Trophoblast cell (in vitro differentiated cells and primary cell): ENCODE results near the gene PTRH1. TPM values are rescaled to one million over a fixed set of nuclear protein-coding genes. Genes with fewer than 3 reads are reported as not detected.

Experiments
- DNase-seq, 2 donors: peaks; one replicate each; pipeline ENCODE4 v3.0.0-alpha.2; 2016
- H2AFZ ChIP-seq: 2 replicates; pipeline ENCODE4 v1.6.1; 2013; ENCODE audit warnings: low read length, moderate library complexity, mild to moderate bottlenecking; ENCODE audit not compliant: insufficient read depth, poor library complexity
- H2AK5ac ChIP-seq: 2 replicates; pipeline ENCODE4 v1.6.1; 2013; ENCODE audit warnings: mild to moderate bottlenecking, low read length
- H2BK120ac ChIP-seq: 2 replicates; pipeline ENCODE4 v1.6.1; 2013; ENCODE audit warnings: low read length, mild to moderate bottlenecking, moderate library complexity; ENCODE audit not compliant: insufficient read depth, poor library complexity
- H2BK12ac ChIP-seq: 2 replicates; pipeline ENCODE4 v1.6.1; 2013; ENCODE audit warnings: mild to moderate bottlenecking, low read length, moderate library complexity
- H2BK5ac ChIP-seq: 2 replicates; pipeline ENCODE4 v1.6.1; 2013; ENCODE audit warnings: low read length, low read depth, moderate library complexity, mild to moderate bottlenecking; ENCODE audit not compliant: poor library complexity
- H3K14ac ChIP-seq: 2 replicates; pipeline ENCODE4 v1.6.1; 2013; ENCODE audit warnings: mild to moderate bottlenecking, low read length
- H3K18ac ChIP-seq: 2 replicates; pipeline ENCODE4 v1.6.1; 2013; ENCODE audit warnings: mild to moderate bottlenecking, low read length
- H3K23ac ChIP-seq: 2 replicates; pipeline ENCODE4 v1.6.1; 2013; ENCODE audit warnings: low read length
- H3K27ac ChIP-seq: 2 replicates; pipeline ENCODE4 v1.5.1; 2013; ENCODE audit warnings: low read depth, mild to moderate bottlenecking, inconsistent platforms, low read length, moderate library complexity
- H3K27me3 ChIP-seq: 2 replicates; pipeline ENCODE4 v1.6.1; 2013; ENCODE audit warnings: inconsistent platforms, mild to moderate bottlenecking, low read length, moderate library complexity; ENCODE audit not compliant: insufficient read depth
- H3K36me3 ChIP-seq, 2 experiments: 1 replicate in 1 of 2; 2 replicates in 1 of 2; pipeline ENCODE4 v1.6.1; 2013; ENCODE audit warnings: low read length in 2 of 2, mild to moderate bottlenecking in 2 of 2, moderate library complexity in 1 of 2; ENCODE audit not compliant: insufficient read depth in 2 of 2, control insufficient read depth in 1 of 2
- H3K4ac ChIP-seq: 2 replicates; pipeline ENCODE4 v1.6.1; 2013; ENCODE audit warnings: low read depth, mild to moderate bottlenecking, low read length, moderate library complexity
- H3K4me1 ChIP-seq, 2 experiments: 1 replicate in 1 of 2; 2 replicates in 1 of 2; pipeline ENCODE4 v1.6.1; 2013; ENCODE audit warnings: low read length in 2 of 2, mild to moderate bottlenecking in 2 of 2, moderate library complexity in 1 of 2; ENCODE audit not compliant: insufficient read depth in 2 of 2, control insufficient read depth in 1 of 2
- H3K4me2 ChIP-seq: 2 replicates; pipeline ENCODE4 v1.6.1; 2013; ENCODE audit warnings: inconsistent platforms, mild to moderate bottlenecking, low read length, moderate library complexity
- H3K4me3 ChIP-seq: 2 replicates; pipeline ENCODE4 v1.5.1; 2013; ENCODE audit warnings: mild to moderate bottlenecking, low read depth, low read length, inconsistent platforms
- H3K79me1 ChIP-seq: one replicate; pipeline ENCODE4 v1.6.1; 2013; ENCODE audit warnings: low read length
- H3K79me2 ChIP-seq: 2 replicates; pipeline ENCODE4 v1.6.1; 2013; ENCODE audit warnings: low read length, mild to moderate bottlenecking; ENCODE audit not compliant: control insufficient read depth, insufficient read depth, poor library complexity
- H3K9ac ChIP-seq: 2 replicates; pipeline ENCODE4 v1.6.1; 2013; ENCODE audit warnings: mild to moderate bottlenecking, low read length
- H3K9me3 ChIP-seq: 2 replicates; pipeline ENCODE4 v1.6.1; 2013; ENCODE audit warnings: low read depth, mild to moderate bottlenecking, control low read depth, inconsistent platforms, low read length; ENCODE audit not compliant: insufficient read depth
- H4K12ac ChIP-seq: 2 replicates; pipeline ENCODE4 v1.6.1; 2013; ENCODE audit warnings: low read depth, mild to moderate bottlenecking, low read length, moderate library complexity
- H4K8ac ChIP-seq: 2 replicates; pipeline ENCODE4 v1.6.1; 2013; ENCODE audit warnings: low read depth, mild to moderate bottlenecking, low read length, moderate library complexity
- H4K91ac ChIP-seq: one replicate; pipeline ENCODE4 v1.6.1; 2013; ENCODE audit warnings: low read depth, mild to moderate bottlenecking, low read length, moderate library complexity
- WGBS: extraction: QIAGEN DNeasy Blood & Tissue Kit; methylation state at CpG from one replicate; pipeline ENCODE4 v1.1.7; 2013; ENCODE audit warnings: missing lambda C conversion rate; ENCODE audit not compliant: insufficient read length, insufficient coverage; ENCODE audit errors: extremely low coverage; 5-methylcytosine and 5-hydroxymethylcytosine counted together
- polyA plus RNA-seq: library from polyadenylated mRNA; stranded (reverse); fragments of 200-250 nt; gene quantifications from 2 replicates; pipeline ENCODE4 v1.2.3, GENCODE V29; 2013

PTRH1 gene, protein sequence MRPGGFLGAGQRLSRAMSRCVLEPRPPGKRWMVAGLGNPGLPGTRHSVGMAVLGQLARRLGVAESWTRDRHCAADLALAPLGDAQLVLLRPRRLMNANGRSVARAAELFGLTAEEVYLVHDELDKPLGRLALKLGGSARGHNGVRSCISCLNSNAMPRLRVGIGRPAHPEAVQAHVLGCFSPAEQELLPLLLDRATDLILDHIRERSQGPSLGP
- 4.6 and 4.8 TPM in 2 replicates for polyA plus RNA-seq

- peaks cover 2% of the 10 kb centered on the region for H3K27me3 ChIP-seq
- no peak within 1 kb of the TSS for H2BK12ac ChIP-seq
- peak; percentile 97 to 99 for DNase-seq
- peak within 1 kb of the TSS; percentile 73 for H4K8ac ChIP-seq
- H3K23ac ChIP-seq: no peak within 1 kb of the TSS
- H3K79me1 ChIP-seq: no peaks in the 10 kb centered on the region
- peak within 1 kb of the TSS; percentile 85 for H3K4me3 ChIP-seq
- H4K12ac ChIP-seq: peak within 1 kb of the TSS; percentile 48
- no peaks in the 10 kb centered on the region for H3K36me3 ChIP-seq
- peak within 1 kb of the TSS; percentile 54 for H3K9ac ChIP-seq
- H3K14ac ChIP-seq: peak within 1 kb of the TSS; percentile 3
- H2AFZ ChIP-seq: peak within 1 kb of the TSS; percentile 64
- H3K4me1 ChIP-seq: peaks cover 0 to 9% of the 10 kb centered on the region in 2 experiments
- peak within 1 kb of the TSS; percentile 14 for H3K18ac ChIP-seq
- H3K79me2 ChIP-seq: no peaks in the 10 kb centered on the region
- no peak within 1 kb of the TSS for H3K4ac ChIP-seq
- no CpG with 5 or more reads among the region's 65 CpGs for WGBS
- H2BK120ac ChIP-seq: no peak within 1 kb of the TSS
- peak within 1 kb of the TSS; percentile 76 for H3K4me2 ChIP-seq
- no peak within 1 kb of the TSS for H2AK5ac ChIP-seq
- no peak within 1 kb of the TSS for H3K27ac ChIP-seq
- H3K9me3 ChIP-seq: no peaks in the 10 kb centered on the region
- H4K91ac ChIP-seq: peak within 1 kb of the TSS; percentile 8
- H2BK5ac ChIP-seq: no peak within 1 kb of the TSS
Observed at GRCh38 chr9:127715470-127716337, at the start of gene PTRH1, which contains the start of gene TTC16. TSS of gene PTRH1 (minus strand) at chr9:127715663. CDS start at chr9:127715639, 24 bp downstream. TSS of gene TTC16 (plus strand) at chr9:127716079. CDS start at chr9:127716146, 67 bp downstream.

- no peaks in the 10 kb centered on the region for H3K36me3 ChIP-seq
- no peak overlapping the region for H2AFZ ChIP-seq
- H3K79me1 ChIP-seq: peaks cover 2% of the 10 kb centered on the region
- no peak overlapping the region for H4K12ac ChIP-seq
- no peak overlapping the region for H3K18ac ChIP-seq
- H3K9ac ChIP-seq: no peak overlapping the region
- no peak overlapping the region for H2AK5ac ChIP-seq
- no peak overlapping the region for H2BK5ac ChIP-seq
- no peak overlapping the region for H3K4me3 ChIP-seq
- no peak overlapping the region for H3K14ac ChIP-seq
- peak in 1 of 2 donors; percentile 17 for DNase-seq
- no peak overlapping the region for H2BK12ac ChIP-seq
- H3K4me1 ChIP-seq: peaks cover 10 to 14% of the 10 kb centered on the region in 2 experiments
- H3K27ac ChIP-seq: no peak overlapping the region
- H3K79me2 ChIP-seq: no peaks in the 10 kb centered on the region
- H3K9me3 ChIP-seq: no peaks in the 10 kb centered on the region
- WGBS: no CpG with 5 or more reads among the region's 7 CpGs
- H4K91ac ChIP-seq: no peak overlapping the region
- H2BK120ac ChIP-seq: no peak overlapping the region
- no peaks in the 10 kb centered on the region for H3K27me3 ChIP-seq
- no peak overlapping the region for H3K23ac ChIP-seq
- H3K4me2 ChIP-seq: no peak overlapping the region
- no peak overlapping the region for H3K4ac ChIP-seq
- no peak overlapping the region for H4K8ac ChIP-seq
Observed at GRCh38 chr9:127763918-127764384, 48.5 kb upstream of the PTRH1 start.

DNA sequence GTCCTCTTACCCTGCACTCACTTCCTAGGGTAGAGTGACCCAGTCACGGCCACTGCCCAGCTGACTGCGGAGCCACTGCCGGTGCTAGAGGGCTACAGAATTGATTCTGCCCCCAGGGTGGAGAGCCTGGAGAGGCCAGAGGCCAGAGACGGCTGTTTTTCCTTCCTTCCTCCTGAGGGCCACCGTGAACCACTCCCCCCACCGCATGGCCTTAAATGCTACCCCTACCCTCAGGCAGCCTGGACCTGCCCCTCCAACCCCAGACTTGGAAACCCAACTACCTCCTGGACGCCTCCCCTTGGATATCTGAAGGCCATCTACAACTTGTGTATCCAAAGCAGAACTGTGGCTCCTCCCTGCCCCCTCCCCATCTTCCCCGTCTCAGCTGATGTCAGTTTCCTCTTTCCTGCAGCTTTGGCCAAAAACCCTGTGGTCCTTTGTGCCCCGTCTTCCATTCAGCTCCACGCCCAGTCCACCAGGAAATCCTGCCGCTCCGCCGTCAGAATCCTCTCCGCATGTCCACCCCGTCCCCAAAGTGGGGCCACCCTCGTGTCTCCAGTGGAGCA lies 46.7 kb upstream of the PTRH1 start:
- DNase-seq: no peak
- H3K23ac ChIP-seq: no peak overlapping the region
- H3K14ac ChIP-seq: no peak overlapping the region
- no peak overlapping the region for H3K4ac ChIP-seq
- no peak overlapping the region for H3K4me3 ChIP-seq
- H2BK5ac ChIP-seq: no peak overlapping the region
- no peak overlapping the region for H4K12ac ChIP-seq
- peaks cover 6 to 10% of the 10 kb centered on the region in 2 experiments for H3K4me1 ChIP-seq
- H3K4me2 ChIP-seq: no peak overlapping the region
- H3K18ac ChIP-seq: no peak overlapping the region
- H3K79me1 ChIP-seq: peaks cover 2% of the 10 kb centered on the region
- H2BK120ac ChIP-seq: no peak overlapping the region
- no peak overlapping the region for H2AFZ ChIP-seq
- no CpG with 5 or more reads among the region's 16 CpGs for WGBS
- no peaks in the 10 kb centered on the region for H3K79me2 ChIP-seq
- no peak overlapping the region for H2AK5ac ChIP-seq
- H3K27ac ChIP-seq: no peak overlapping the region
- no peaks in the 10 kb centered on the region for H3K27me3 ChIP-seq
- H4K8ac ChIP-seq: no peak overlapping the region
- no peaks in the 10 kb centered on the region for H3K36me3 ChIP-seq
- H3K9ac ChIP-seq: no peak overlapping the region
- H3K9me3 ChIP-seq: no peaks in the 10 kb centered on the region
- H2BK12ac ChIP-seq: no peak overlapping the region
- H4K91ac ChIP-seq: no peak overlapping the region

GRCh38 chr9:127761491-127761956 lies 46.1 kb upstream of the PTRH1 start:
- no peak overlapping the region for H3K9ac ChIP-seq
- H3K27ac ChIP-seq: no peak overlapping the region
- no peak overlapping the region for H3K14ac ChIP-seq
- no peak overlapping the region for H3K4me3 ChIP-seq
- WGBS: no CpG with 5 or more reads among the region's 5 CpGs
- no peak overlapping the region for H4K12ac ChIP-seq
- H2AK5ac ChIP-seq: no peak overlapping the region
- no peak overlapping the region for H2BK5ac ChIP-seq
- H4K91ac ChIP-seq: no peak overlapping the region
- H3K9me3 ChIP-seq: no peaks in the 10 kb centered on the region
- H3K36me3 ChIP-seq: no peaks in the 10 kb centered on the region
- H2BK120ac ChIP-seq: no peak overlapping the region
- no peak overlapping the region for H4K8ac ChIP-seq
- H3K4me2 ChIP-seq: no peak overlapping the region
- peaks cover 2% of the 10 kb centered on the region for H3K79me1 ChIP-seq
- H2BK12ac ChIP-seq: no peak overlapping the region
- H3K18ac ChIP-seq: no peak overlapping the region
- H3K27me3 ChIP-seq: no peaks in the 10 kb centered on the region
- H3K4me1 ChIP-seq: peaks cover 6 to 10% of the 10 kb centered on the region in 2 experiments
- no peak overlapping the region for H3K4ac ChIP-seq
- H3K23ac ChIP-seq: no peak overlapping the region
- DNase-seq: no peak
- H3K79me2 ChIP-seq: no peaks in the 10 kb centered on the region
- H2AFZ ChIP-seq: no peak overlapping the region
